ENCODE results near the gene ZFP36.
"Not testable (repeated sequence)": the region's sequence is repeated elsewhere in the genome, so short reads cannot be mapped to it uniquely, and the experiment has no call there.

ZFP36 gene

GRCh38 chr19:39369200-39369599 lies 37.4 kb upstream of the ZFP36 start:
- no peak for TF ChIP-seq CTCF (IDR thresholded peaks at IDR 0.05; ENCODE audit: low read depth, low read length, missing control alignments)
- no peak for DNase-seq (ENCODE audit: extremely low read depth, low read depth)
- H3K4me3 ChIP-seq (replicated peaks; ENCODE audit: low read depth, low read length), result no peak overlapping the region

GRCh38 chr19:39370735-39371134 lies 35.9 kb upstream of the ZFP36 start:
- no peak overlapping the region for H3K4me3 ChIP-seq (replicated peaks; ENCODE audit: low read depth, low read length)
- TF ChIP-seq CTCF (IDR thresholded peaks at IDR 0.05; ENCODE audit: low read depth, low read length, missing control alignments), result no peak
- no peak for DNase-seq (ENCODE audit: extremely low read depth, low read depth)

GRCh38 chr19:39372047-39372802 lies 34.4 kb upstream of the ZFP36 start:
- peak; percentile 85 for DNase-seq (ENCODE audit: extremely low read depth, low read depth)
- no peak for TF ChIP-seq CTCF (IDR thresholded peaks at IDR 0.05; ENCODE audit: low read depth, low read length, missing control alignments)

GRCh38 chr19:39372941-39373340 lies 33.7 kb upstream of the ZFP36 start:
- H3K4me3 ChIP-seq (replicated peaks; ENCODE audit: low read depth, low read length), result no peak overlapping the region
- no peak for TF ChIP-seq CTCF (IDR thresholded peaks at IDR 0.05; ENCODE audit: low read depth, low read length, missing control alignments)
- DNase-seq (ENCODE audit: extremely low read depth, low read depth), result no peak

More at GRCh38 chr19:39372047-39372802, 34.4 kb upstream of the ZFP36 start:
- no peak overlapping the region for H3K4me3 ChIP-seq (replicated peaks; ENCODE audit: low read depth, low read length)

- TF ChIP-seq CTCF (IDR thresholded peaks at IDR 0.05; ENCODE audit: low read depth, low read length, missing control alignments), result no peak
- no peak for DNase-seq (ENCODE audit: extremely low read depth, low read depth)
- no peak overlapping the region for H3K4me3 ChIP-seq (replicated peaks; ENCODE audit: low read depth, low read length)
Measured at GRCh38 chr19:39375929-39376328, 30.7 kb upstream of the ZFP36 start.

- no peak for DNase-seq (ENCODE audit: extremely low read depth, low read depth)
- no peak overlapping the region for H3K4me3 ChIP-seq (replicated peaks; ENCODE audit: low read depth, low read length)
- no peak for TF ChIP-seq CTCF (IDR thresholded peaks at IDR 0.05; ENCODE audit: low read depth, low read length, missing control alignments)
Measured at GRCh38 chr19:39377373-39378362, 29.0 kb upstream of the ZFP36 start.

GRCh38 chr19:39379366-39379765 lies 27.3 kb upstream of the ZFP36 start:
- DNase-seq (ENCODE audit: extremely low read depth, low read depth); H3K4me3 ChIP-seq (replicated peaks; ENCODE audit: low read depth, low read length): not testable (repeated sequence)

Data from HFF-Myc (cell line).